ENCODE measurements around the gene EIF2AK2.
A peak's percentile ranks its signal among the peaks of the same experiment; 100 is the strongest.
"Not testable (repeated sequence)": the region's sequence is repeated elsewhere in the genome, so short reads cannot be mapped to it uniquely, and the experiment has no call there.

The EIF2AK2 gene

GRCh38 chr2:37201208-37201607 is 44.4 kb upstream of the EIF2AK2 start:
- intact Hi-C loops (cut with DNase I; ENCODE audit: low total_unique reads), result no loop called here
- H3K4me1 ChIP-seq, result peaks cover 0 to 17% (median 6%) of the 10 kb centered on the region in 4 donors
- peaks cover 57 to 65% (median 57%) of the 10 kb centered on the region in 3 donors for H3K36me3 ChIP-seq
- no peak overlapping the region for H3K27ac ChIP-seq
- no peak for DNase-seq
- H3K9me3 ChIP-seq, result peaks cover 0 to 10% (median 5%) of the 10 kb centered on the region in 3 donors
- H3K4me3 ChIP-seq, result no peak overlapping the region
- no peak for TF ChIP-seq CTCF (IDR thresholded peaks at IDR 0.05)
- H3K27me3 ChIP-seq, result no peaks in the 10 kb centered on the region

- intact Hi-C loops (cut with DNase I; ENCODE audit: low total_unique reads), result no loop called here
Measured at GRCh38 chr2:37198681-37199065, 41.9 kb upstream of the EIF2AK2 start.

GRCh38 chr2:37196320-37197195 is 39.8 kb upstream of the EIF2AK2 start, which contains the start of gene CEBPZOS:
TSS of gene CEBPZOS (plus strand) at chr2:37196496. CDS start at chr2:37199705, 3,209 bp downstream.
- intact Hi-C loops (cut with DNase I; ENCODE audit: low total_unique reads), result no loop called here

More at GRCh38 chr2:37198681-37199065, 41.9 kb upstream of the EIF2AK2 start:
- no peaks in the 10 kb centered on the region for H3K27me3 ChIP-seq
- peaks cover 0 to 17% (median 6%) of the 10 kb centered on the region in 4 donors for H3K4me1 ChIP-seq
- DNase-seq, result no peak
- no peak overlapping the region for H3K27ac ChIP-seq
- no peak for TF ChIP-seq CTCF (IDR thresholded peaks at IDR 0.05)
- peaks cover 32 to 40% (median 32%) of the 10 kb centered on the region in 3 donors for H3K36me3 ChIP-seq
- peaks cover 0 to 5% (median 0%) of the 10 kb centered on the region in 3 donors for H3K9me3 ChIP-seq
- H3K4me3 ChIP-seq, result no peak overlapping the region

GRCh38 chr2:37195862-37196319 is 39.1 kb upstream of the EIF2AK2 start:
- H3K4me1 ChIP-seq, result peaks cover 0 to 17% (median 6%) of the 10 kb centered on the region in 4 donors
- H3K36me3 ChIP-seq, result peaks cover 6 to 13% (median 6%) of the 10 kb centered on the region in 3 donors
- H3K27ac ChIP-seq, result peak overlapping the region; percentile 88 to 92
- H3K9me3 ChIP-seq; H3K27me3 ChIP-seq; DNase-seq; intact Hi-C loops (cut with DNase I; ENCODE audit: low total_unique reads): not testable (repeated sequence)
- H3K4me3 ChIP-seq, result peak overlapping the region; percentile 79 to 89

More at GRCh38 chr2:37196320-37197195, 39.8 kb upstream of the EIF2AK2 start, which contains the start of gene CEBPZOS:
- H3K36me3 ChIP-seq, result peaks cover 13 to 20% (median 13%) of the 10 kb centered on the region in 3 donors
- H3K4me3 ChIP-seq, result peak within 1 kb of the TSS; percentile 79 to 89
- no peak for TF ChIP-seq CTCF (IDR thresholded peaks at IDR 0.05)
- peaks cover 0 to 17% (median 6%) of the 10 kb centered on the region in 4 donors for H3K4me1 ChIP-seq
- peak; percentile 76 to 90 for DNase-seq
- H3K27me3 ChIP-seq, result peaks cover 0 to 4% of the 10 kb centered on the region in 2 donors
- H3K9me3 ChIP-seq, result no peaks in the 10 kb centered on the region
- peak within 1 kb of the TSS; percentile 88 to 92 for H3K27ac ChIP-seq

- no peak for TF ChIP-seq CTCF (IDR thresholded peaks at IDR 0.05)
- intact Hi-C loops (cut with DNase I; ENCODE audit: low total_unique reads), result no loop called here
- no peaks in the 10 kb centered on the region for H3K36me3 ChIP-seq
- no peaks in the 10 kb centered on the region for H3K9me3 ChIP-seq
- H3K27ac ChIP-seq, result no peak overlapping the region
- H3K27me3 ChIP-seq, result peaks cover 0 to 4% of the 10 kb centered on the region in 2 donors
- DNase-seq, result no peak
- no peak overlapping the region for H3K4me3 ChIP-seq
- peaks cover 0 to 6% (median 3%) of the 10 kb centered on the region in 4 donors for H3K4me1 ChIP-seq
Measured at GRCh38 chr2:37192551-37192950, 35.8 kb upstream of the EIF2AK2 start.

- Histone ChIP-seq H3K4me1 (no peaks in the 10 kb centered on the region), H3K9me3 (no peaks in the 10 kb centered on the region), H3K4me3 (no peak overlapping the region), H3K27me3 (peaks cover 0 to 4% of the 10 kb centered on the region in 2 donors), H3K27ac (no peak overlapping the region), H3K36me3 (no peaks in the 10 kb centered on the region)
- TF ChIP-seq CTCF (IDR thresholded peaks at IDR 0.05), result no peak
- intact Hi-C loops (cut with DNase I; ENCODE audit: low total_unique reads), result no loop called here
- DNase-seq, result no peak
Measured at GRCh38 chr2:37191747-37192146, 35.0 kb upstream of the EIF2AK2 start.

Data from tibial artery (tissue), 4 donors.